GM13977 (cell line): Measurements from ENCODE around the gene DNAL1.

Experiments used
- DNase-seq: peaks from one replicate; pipeline ENCODE4 v3.0.0; 2012; ENCODE audit warnings: low spot score
- CTCF ChIP-seq: IDR thresholded peaks from 2 replicates; pipeline ENCODE4 v1.5.1; 2012; ENCODE audit warnings: mild to moderate bottlenecking, control low read depth; ENCODE audit not compliant: insufficient read depth; ENCODE audit errors: extremely low read depth, missing control alignments
- in situ Hi-C: fragments of 300-500 bp; cut with MboI; formaldehyde crosslinking; loops from one replicate; pipeline ENCODE4 v1.12.0; 2022; ENCODE audit warnings: low sequenced_read_pairs, low pct_unique_long_range_greater_than_20kb, mixed read lengths, inconsistent platforms; ENCODE audit not compliant: unreplicated experiment

The DNAL1 gene

GRCh38 chr14:73612339-73613045, 32.3 kb upstream of the DNAL1 start, which contains the start of gene ACOT6:
ACOT6 (plus strand) TSS chr14:73612517; CDS start chr14:73612572, 55 bp downstream.
- DNase-seq = peak; percentile 81
- in situ Hi-C loops = no loop called here
- no peak for TF ChIP-seq CTCF

- in situ Hi-C loops = no loop called here
- DNase-seq = peak; percentile 21
- no peak for TF ChIP-seq CTCF
Observed at GRCh38 chr14:73613046-73613383, 31.8 kb upstream of the DNAL1 start.

GRCh38 chr14:73613419-73613963, 31.3 kb upstream of the DNAL1 start:
- DNase-seq = no peak
- in situ Hi-C loops = no loop called here
- no peak for TF ChIP-seq CTCF

GRCh38 chr14:73616831-73617230, 28.0 kb upstream of the DNAL1 start:
- TF ChIP-seq CTCF = no peak
- DNase-seq = no peak
- in situ Hi-C loops = no loop called here

- in situ Hi-C loops = no loop called here
- TF ChIP-seq CTCF = no peak
- no peak for DNase-seq
Observed at GRCh38 chr14:73619524-73619923, 25.3 kb upstream of the DNAL1 start.

GRCh38 chr14:73620268-73620667, 24.5 kb upstream of the DNAL1 start:
- no peak for TF ChIP-seq CTCF
- in situ Hi-C loops = no loop called here

More at GRCh38 chr14:73620268-73620667, 24.5 kb upstream of the DNAL1 start:
- no peak for DNase-seq
